ENCODE results near the gene CTNNA3.

- TF ChIP-seq POLR2A (IDR thresholded peaks at IDR 0.05) = no peak
- TF ChIP-seq CTCF (IDR thresholded peaks at IDR 0.05) = no peak
Observed at GRCh38 chr10:67050415-67050814, 645.6 kb downstream of the CTNNA3 start.
